ENCODE measurements around the gene SH3RF1. TPM values are rescaled to one million over a fixed set of nuclear protein-coding genes. Genes with fewer than 3 reads are reported as not detected.

Gene SH3RF1
- total RNA-seq, 1 donor from 2014 or later, result 18.6 TPM

DNA sequence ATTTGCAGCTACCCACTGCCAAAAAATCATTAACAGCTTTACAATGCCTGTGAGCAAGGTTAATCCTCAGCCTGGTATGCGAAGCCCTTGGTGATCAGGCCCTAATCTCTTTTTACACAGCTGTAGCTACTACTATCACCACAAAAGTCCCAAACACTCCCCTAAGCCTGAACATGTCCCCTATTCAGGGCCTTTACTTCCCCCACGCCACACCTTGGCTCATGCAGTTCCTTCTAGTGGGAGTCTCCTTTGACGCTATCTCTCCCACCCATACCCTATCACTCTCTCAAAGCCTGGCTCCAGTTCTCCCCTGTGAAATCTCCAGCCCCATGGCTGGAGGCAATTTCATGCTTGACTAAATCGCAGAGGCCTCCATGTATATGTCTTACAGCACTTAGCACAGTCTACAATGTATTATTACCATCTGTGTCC, 170.1 kb downstream of the SH3RF1 start:
- Mint-ChIP-seq H3K4me3 (no peak overlapping the region), H3K4me1 (peaks cover 15% of the 10 kb centered on the region), H3K27ac (ENCODE audit: unreplicated experiment) (no peak overlapping the region), H3K36me3 (ENCODE audit: low read depth) (peaks cover 19% of the 10 kb centered on the region), H3K9me3 (peaks cover 3% of the 10 kb centered on the region), H3K27me3 (ENCODE audit: low read depth) (no peaks in the 10 kb centered on the region)
- TF ChIP-seq, protein P1, sequence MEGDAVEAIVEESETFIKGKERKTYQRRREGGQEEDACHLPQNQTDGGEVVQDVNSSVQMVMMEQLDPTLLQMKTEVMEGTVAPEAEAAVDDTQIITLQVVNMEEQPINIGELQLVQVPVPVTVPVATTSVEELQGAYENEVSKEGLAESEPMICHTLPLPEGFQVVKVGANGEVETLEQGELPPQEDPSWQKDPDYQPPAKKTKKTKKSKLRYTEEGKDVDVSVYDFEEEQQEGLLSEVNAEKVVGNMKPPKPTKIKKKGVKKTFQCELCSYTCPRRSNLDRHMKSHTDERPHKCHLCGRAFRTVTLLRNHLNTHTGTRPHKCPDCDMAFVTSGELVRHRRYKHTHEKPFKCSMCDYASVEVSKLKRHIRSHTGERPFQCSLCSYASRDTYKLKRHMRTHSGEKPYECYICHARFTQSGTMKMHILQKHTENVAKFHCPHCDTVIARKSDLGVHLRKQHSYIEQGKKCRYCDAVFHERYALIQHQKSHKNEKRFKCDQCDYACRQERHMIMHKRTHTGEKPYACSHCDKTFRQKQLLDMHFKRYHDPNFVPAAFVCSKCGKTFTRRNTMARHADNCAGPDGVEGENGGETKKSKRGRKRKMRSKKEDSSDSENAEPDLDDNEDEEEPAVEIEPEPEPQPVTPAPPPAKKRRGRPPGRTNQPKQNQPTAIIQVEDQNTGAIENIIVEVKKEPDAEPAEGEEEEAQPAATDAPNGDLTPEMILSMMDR (conservative IDR thresholded peaks at IDR 0.05), result no peak
- DNase-seq (ENCODE audit: low read depth, low spot score), result no peak

DNA sequence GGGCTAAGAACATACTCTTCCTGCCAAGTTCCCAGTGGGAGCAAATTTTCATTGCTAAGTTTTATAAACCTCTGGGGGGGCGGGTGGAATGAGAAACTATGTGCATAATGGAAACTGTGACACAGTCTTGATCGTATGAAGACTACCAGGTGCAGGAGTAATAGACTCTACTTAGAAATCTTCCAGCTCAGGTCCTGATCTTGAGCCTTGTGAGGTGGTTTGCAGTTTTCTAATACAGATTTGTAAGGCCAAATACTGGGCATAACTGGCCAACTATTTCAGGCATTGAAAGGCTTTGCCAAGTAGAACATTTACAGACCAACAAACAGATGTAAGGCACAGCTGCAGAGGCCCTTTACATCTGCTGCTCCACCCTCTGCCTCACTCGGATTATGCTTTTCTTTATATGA, 171.0 kb downstream of the SH3RF1 start:
- H3K4me1 Mint-ChIP-seq, result peaks cover 15% of the 10 kb centered on the region
- H3K9me3 Mint-ChIP-seq, result peaks cover 3% of the 10 kb centered on the region
- DNase-seq (ENCODE audit: low read depth, low spot score), result no peak
- H3K36me3 Mint-ChIP-seq (ENCODE audit: low read depth), result peaks cover 23% of the 10 kb centered on the region
- no peak overlapping the region for H3K27ac Mint-ChIP-seq (ENCODE audit: unreplicated experiment)
- TF ChIP-seq, protein P1 (conservative IDR thresholded peaks at IDR 0.05), result no peak
- no peak overlapping the region for H3K4me3 Mint-ChIP-seq
- no peaks in the 10 kb centered on the region for H3K27me3 Mint-ChIP-seq (ENCODE audit: low read depth)

DNA sequence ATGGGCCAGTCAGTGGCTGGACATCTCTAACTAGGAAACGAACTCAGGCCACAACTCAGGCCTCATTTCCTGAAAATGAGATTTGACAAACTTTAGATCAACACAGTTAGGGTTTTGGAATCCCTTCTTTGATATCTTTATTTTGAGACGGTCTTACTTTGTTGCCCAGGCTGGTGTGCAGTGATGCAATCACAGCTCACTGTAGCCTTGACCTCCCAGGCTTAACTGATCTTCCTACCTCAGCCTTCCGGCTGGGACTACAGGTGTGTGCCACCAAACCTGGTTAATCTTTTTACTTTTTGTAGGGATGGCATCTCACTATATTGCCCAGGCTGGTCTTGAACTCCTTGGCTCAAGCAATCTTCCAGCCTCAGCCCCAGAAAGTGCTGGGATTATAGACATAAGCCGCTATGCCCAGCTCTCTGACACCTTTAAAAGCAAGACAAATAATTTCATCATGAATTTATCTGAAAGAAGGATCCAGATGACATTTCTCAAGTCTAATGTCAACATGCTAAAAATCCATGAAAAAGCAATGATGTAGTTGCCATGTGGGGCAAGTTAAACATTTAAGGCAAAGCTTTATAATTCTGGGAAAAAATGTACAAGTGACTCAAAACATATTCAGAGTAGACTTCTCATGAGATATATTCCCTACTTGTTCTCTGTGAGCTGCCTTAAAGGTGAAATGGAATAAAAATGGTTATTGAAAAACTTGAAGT, 171.6 kb downstream of the SH3RF1 start:
- H3K36me3 Mint-ChIP-seq (ENCODE audit: low read depth), result peaks cover 25% of the 10 kb centered on the region
- no peak overlapping the region for H3K27ac Mint-ChIP-seq (ENCODE audit: unreplicated experiment)
- H3K27me3 Mint-ChIP-seq (ENCODE audit: low read depth), result no peaks in the 10 kb centered on the region
- peaks cover 3% of the 10 kb centered on the region for H3K9me3 Mint-ChIP-seq
- TF ChIP-seq, protein P1 (conservative IDR thresholded peaks at IDR 0.05), result no peak
- H3K4me3 Mint-ChIP-seq, result no peak overlapping the region
- no peak for DNase-seq (ENCODE audit: low read depth, low spot score)
- H3K4me1 Mint-ChIP-seq, result peaks cover 14% of the 10 kb centered on the region

DNA sequence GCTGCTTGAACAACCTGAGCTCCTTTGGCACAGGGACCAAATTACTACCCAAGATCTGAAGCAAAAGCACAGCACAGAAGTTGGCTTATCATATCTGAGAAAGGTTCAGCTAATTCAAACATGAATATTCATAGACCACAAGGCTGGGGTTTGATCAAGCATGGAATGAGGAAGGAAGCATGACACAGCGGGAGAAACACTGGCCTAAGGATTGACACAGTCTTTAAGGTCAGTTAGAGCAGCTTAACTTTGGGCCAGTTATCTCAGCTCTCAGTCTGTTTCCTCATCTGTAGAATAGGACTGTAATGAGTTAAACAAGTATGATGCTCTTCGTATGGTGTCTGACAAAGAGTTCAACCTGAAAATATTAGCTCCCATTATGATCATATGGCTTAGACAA, 172.2 kb downstream of the SH3RF1 start:
- Mint-ChIP-seq H3K4me1 (peaks cover 10% of the 10 kb centered on the region), H3K4me3 (no peak overlapping the region), H3K27ac (ENCODE audit: unreplicated experiment) (no peak overlapping the region), H3K9me3 (peaks cover 3% of the 10 kb centered on the region), H3K36me3 (ENCODE audit: low read depth) (peaks cover 27% of the 10 kb centered on the region), H3K27me3 (ENCODE audit: low read depth) (no peaks in the 10 kb centered on the region)
- TF ChIP-seq, protein P1 (conservative IDR thresholded peaks at IDR 0.05), result no peak
- no peak for DNase-seq (ENCODE audit: low read depth, low spot score)

DNA sequence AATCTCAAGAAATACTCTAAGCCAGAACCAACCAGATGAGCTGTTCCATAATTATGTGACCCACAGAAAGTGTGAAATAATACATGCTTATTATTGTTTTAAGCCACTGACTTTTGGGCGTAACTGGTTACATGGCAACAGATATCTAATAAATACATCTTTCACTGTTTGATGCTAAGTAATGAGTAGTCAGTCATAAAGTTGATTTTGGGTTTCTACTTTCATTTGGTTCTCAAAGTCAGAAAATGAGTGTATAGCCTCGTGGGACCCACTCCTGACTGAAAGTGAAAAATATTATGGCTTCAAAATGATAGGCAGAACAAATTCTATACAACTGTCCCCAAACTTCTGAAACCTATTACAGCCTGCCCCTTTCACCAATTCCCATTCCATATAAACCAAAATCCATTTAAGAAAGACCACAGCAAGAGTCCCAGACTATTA, 172.7 kb downstream of the SH3RF1 start:
- H3K27ac Mint-ChIP-seq (ENCODE audit: unreplicated experiment), result no peak overlapping the region
- peaks cover 27% of the 10 kb centered on the region for H3K36me3 Mint-ChIP-seq (ENCODE audit: low read depth)
- H3K4me1 Mint-ChIP-seq, result peaks cover 10% of the 10 kb centered on the region
- peaks cover 3% of the 10 kb centered on the region for H3K9me3 Mint-ChIP-seq
- H3K4me3 Mint-ChIP-seq, result no peak overlapping the region
- no peak for DNase-seq (ENCODE audit: low read depth, low spot score)
- TF ChIP-seq, protein P1 (conservative IDR thresholded peaks at IDR 0.05), result no peak
- no peaks in the 10 kb centered on the region for H3K27me3 Mint-ChIP-seq (ENCODE audit: low read depth)
